SH-SY5Y (cell line): ENCODE results near the gene HECTD1.

ENCODE experiments used
- GATA2 ChIP-seq: IDR thresholded peaks from 2 replicates; pipeline ENCODE4 v1.6.1; 2011; ENCODE audit warnings: mild to moderate bottlenecking, low read depth, low read length
- GATA3 ChIP-seq: IDR thresholded peaks from 2 replicates; pipeline ENCODE4 v1.6.1; 2011; ENCODE audit warnings: low read depth, mild to moderate bottlenecking, low read length, moderate library complexity

DNA sequence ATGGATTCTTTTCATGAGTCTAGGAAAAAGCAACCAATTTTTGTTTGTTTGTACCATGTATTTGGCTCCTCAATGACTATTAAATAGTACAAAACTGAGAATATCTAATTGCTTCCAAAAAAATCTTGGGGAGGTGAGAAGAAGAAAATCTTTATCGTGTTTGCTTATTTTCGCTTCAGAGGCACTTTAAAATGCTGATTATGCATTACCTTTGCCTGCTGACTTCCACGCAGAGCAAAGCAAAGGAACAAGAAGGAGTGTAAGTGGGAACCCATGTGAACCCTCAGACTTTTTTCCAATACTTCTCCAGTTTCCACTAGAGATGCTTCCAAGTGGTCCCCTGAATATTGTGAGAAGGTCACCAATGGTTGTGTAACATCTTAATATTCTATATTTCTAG, 138.2 kb downstream of the HECTD1 start:
- no peak for TF ChIP-seq GATA2
- no peak for TF ChIP-seq GATA3
